Activated naive CD4-positive, alpha-beta T cell treated with anti-CD3 and anti-CD28 coated beads, Interleukin-2, amount 10 ng/mL, durations not matched to agents 5 hours and 36 hours (primary cell): ENCODE data around the gene LRRC36. TPM values are rescaled to one million over a fixed set of nuclear protein-coding genes. Genes with fewer than 3 reads are reported as not detected.

Experiments
- total RNA-seq, 2 experiments: library from RNA; stranded (reverse); gene quantifications; one replicate each; pipeline ENCODE4 v1.2.3, GENCODE V29; 2021

The LRRC36 gene
- not detected for total RNA-seq

GRCh38 chr16:67326472-67327309, at the start of gene LRRC36, which contains the start of gene KCTD19:
Gene LRRC36, plus strand, starts transcription at chr16:67326815. Its CDS starts 48 bp downstream, at chr16:67326863.
Gene KCTD19, minus strand, starts transcription at chr16:67326741. Its CDS starts 34 bp downstream, at chr16:67326707.

GRCh38 chr16:67279296-67280089, 47.1 kb upstream of the LRRC36 start, which contains the start of gene PLEKHG4:
Gene PLEKHG4, plus strand, starts transcription at chr16:67279532. Its CDS starts 513 bp downstream, at chr16:67280045.

GRCh38 chr16:67393111-67393787, 66.6 kb downstream of the LRRC36 start, which contains the start of gene TPPP3:
Gene TPPP3, minus strand, starts transcription at chr16:67393498. Its CDS starts 2,387 bp downstream, at chr16:67391111.

GRCh38 chr16:67415872-67416793, 89.5 kb downstream of the LRRC36 start, which contains the start of gene ZDHHC1:
Gene ZDHHC1, minus strand, starts transcription at chr16:67416477. Its CDS starts 8,702 bp downstream, at chr16:67407775.

GRCh38 chr16:67430977-67431774, 104.6 kb downstream of the LRRC36 start, which contains the start of gene HSD11B2:
Gene HSD11B2, plus strand, starts transcription at chr16:67431121. Its CDS starts 128 bp downstream, at chr16:67431249.

Other genes starting within 250 kb of the LRRC36 start
- gene PHAF1, start 216.9 kb upstream of the LRRC36 start, total RNA-seq = 10 to 100 TPM; 15.9 to 17.3 TPM
- 10 to 100 TPM; 12.6 to 13.6 TPM for gene B3GNT9, start 175.8 kb upstream of the LRRC36 start, total RNA-seq
- 10 to 100 TPM; 87.4 to 89.2 TPM for gene TRADD, start 166.9 kb upstream of the LRRC36 start, total RNA-seq
- gene FBXL8, start 166.9 kb upstream of the LRRC36 start, total RNA-seq = 10 to 100 TPM; 79.6 to 83.9 TPM
- 100 to 1,000 TPM; 195 to 227 TPM for gene HSF4, start 162.1 kb upstream of the LRRC36 start, total RNA-seq
- 10 to 100 TPM; 55.3 to 58.6 TPM for gene NOL3, start 156.3 kb upstream of the LRRC36 start, total RNA-seq
- 10 to 100 TPM; 67.6 to 74.4 TPM for gene MATCAP1, start 142.9 kb upstream of the LRRC36 start, total RNA-seq
- gene EXOC3L1, start 136.7 kb upstream of the LRRC36 start, total RNA-seq = not detected
- gene E2F4, start 134.7 kb upstream of the LRRC36 start, total RNA-seq = 10 to 100 TPM; 93.6 to 99.7 TPM
- 1 to 10 TPM; 6.2 to 6.5 TPM for gene ELMO3, start 127.7 kb upstream of the LRRC36 start, total RNA-seq
- 10 to 100 TPM; 32.1 to 33.8 TPM for gene TMEM208, start 99.7 kb upstream of the LRRC36 start, total RNA-seq
- 10 to 100 TPM; 71.7 to 74.2 TPM for gene FHOD1, start 79.3 kb upstream of the LRRC36 start, total RNA-seq
- gene SLC9A5, start 77.8 kb upstream of the LRRC36 start, total RNA-seq = 1 to 10 TPM; 1.8 to 2.3 TPM
- 10 to 100 TPM; 20.2 to 20.6 TPM for gene PLEKHG4, start 47.3 kb upstream of the LRRC36 start, total RNA-seq
- gene KCTD19, start 74 bp upstream of the LRRC36 start, total RNA-seq = under 1 TPM in 1 of 2 experiments, not detected in 1; 0.43 TPM
- not detected for gene TPPP3, start 66.7 kb downstream of the LRRC36 start, total RNA-seq
- gene ZDHHC1, start 89.7 kb downstream of the LRRC36 start, total RNA-seq = not detected
- not detected for gene HSD11B2, start 104.3 kb downstream of the LRRC36 start, total RNA-seq
- gene ATP6V0D1, start 154.3 kb downstream of the LRRC36 start, total RNA-seq = 10 to 100 TPM; 52.9 to 56.5 TPM
- gene AGRP, start 156.7 kb downstream of the LRRC36 start, total RNA-seq = not detected
- 10 to 100 TPM; 21.9 to 30.4 TPM for gene RIPOR1, start 202.0 kb downstream of the LRRC36 start, total RNA-seq
- gene CTCF, start 235.7 kb downstream of the LRRC36 start, total RNA-seq = 10 to 100 TPM; 73.3 to 74.7 TPM